ENCODE data around the gene MYRF. TPM values are rescaled to one million over a fixed set of nuclear protein-coding genes. Genes with fewer than 3 reads are reported as not detected.

The MYRF gene
- total and polyA plus RNA-seq, 12 donors = 0.13 to 2.6 (median 0.89) TPM

- 92 to 96% (median 92%) methylated on average over 5 of the region's 5 CpGs for WGBS, 4 donors
- no peaks in the 10 kb centered on the region for H3K27me3 ChIP-seq
- no peaks in the 10 kb centered on the region for H3K9me3 ChIP-seq (replicated peaks in 1 of 3)
- TF ChIP-seq CTCF (IDR thresholded peaks at IDR 0.05) = no peak
- TF ChIP-seq POLR2A (IDR thresholded peaks at IDR 0.05) = no peak
- no peak overlapping the region for H3K4me3 ChIP-seq
- DNase-seq = no peak
- intact Hi-C loops (cut with DNase I) = no loop called here
- peaks cover 0 to 93% of the 10 kb centered on the region in 2 donors for H3K36me3 ChIP-seq (replicated peaks in 1 of 2)
- H3K4me1 ChIP-seq (replicated peaks in 1 of 2) = no peaks in the 10 kb centered on the region
- H3K27ac ChIP-seq = no peak overlapping the region
Observed at GRCh38 chr11:61806785-61807184, 54.3 kb downstream of the MYRF start.

- 88 to 96% (median 94%) methylated on average over 8 of the region's 8 CpGs for WGBS, 4 donors
- Histone ChIP-seq H3K4me3 (no peak overlapping the region), H3K27ac (no peak overlapping the region), H3K9me3 (replicated peaks in 1 of 3) (no peaks in the 10 kb centered on the region), H3K36me3 (replicated peaks in 1 of 2) (peaks cover 0 to 72% of the 10 kb centered on the region in 2 donors), H3K27me3 (no peaks in the 10 kb centered on the region), H3K4me1 (replicated peaks in 1 of 2) (peaks cover 0 to 1% of the 10 kb centered on the region in 2 donors)
- TF ChIP-seq CTCF (IDR thresholded peaks at IDR 0.05) (no peak), POLR2A (IDR thresholded peaks at IDR 0.05) (no peak)
- intact Hi-C loops (cut with DNase I) = no loop called here
- DNase-seq = no peak
Observed at GRCh38 chr11:61810671-61811175, 58.3 kb downstream of the MYRF start.

- Histone ChIP-seq H3K27me3 (no peaks in the 10 kb centered on the region), H3K9me3 (replicated peaks in 1 of 3) (no peaks in the 10 kb centered on the region), H3K27ac (no peak overlapping the region), H3K4me3 (no peak overlapping the region), H3K36me3 (replicated peaks in 1 of 2) (peaks cover 0 to 64% of the 10 kb centered on the region in 2 donors), H3K4me1 (replicated peaks in 1 of 2) (peaks cover 0 to 4% of the 10 kb centered on the region in 2 donors)
- intact Hi-C loops (cut with DNase I) = no loop called here
- DNase-seq = no peak
- 76 to 86% (median 81%) methylated on average over 5 of the region's 5 CpGs for WGBS, 4 donors
- TF ChIP-seq CTCF (IDR thresholded peaks at IDR 0.05) (no peak), POLR2A (IDR thresholded peaks at IDR 0.05) (no peak)
Observed at GRCh38 chr11:61811831-61812230, 59.4 kb downstream of the MYRF start.

GRCh38 chr11:61812736-61813411, 60.4 kb downstream of the MYRF start:
- H3K36me3 ChIP-seq (replicated peaks in 1 of 2) = peaks cover 0 to 54% of the 10 kb centered on the region in 2 donors
- intact Hi-C loops (cut with DNase I) = no loop called here
- no peak for TF ChIP-seq CTCF (IDR thresholded peaks at IDR 0.05)
- TF ChIP-seq POLR2A (IDR thresholded peaks at IDR 0.05) = no peak

More at GRCh38 chr11:61812736-61813411, 60.4 kb downstream of the MYRF start:
- no peaks in the 10 kb centered on the region for H3K27me3 ChIP-seq
- H3K4me3 ChIP-seq = no peak overlapping the region
- DNase-seq = no peak
- 88 to 97% (median 94%) methylated on average over 4 of the region's 4 CpGs for WGBS, 4 donors
- peak overlapping the region in 1 of 5 donors; percentile 13 for H3K27ac ChIP-seq
- H3K9me3 ChIP-seq (replicated peaks in 1 of 3) = no peaks in the 10 kb centered on the region
- peaks cover 9 to 13% of the 10 kb centered on the region in 2 donors for H3K4me1 ChIP-seq (replicated peaks in 1 of 2)

Data from adrenal gland (tissue), 12 donors.